PC-3 (cell line): Measurements from ENCODE around the gene HCN3. TPM values are rescaled to one million over a fixed set of nuclear protein-coding genes. Genes with fewer than 3 reads are reported as not detected.
A peak's percentile ranks its signal among the peaks of the same experiment; 100 is the strongest.
"Not testable (repeated sequence)": the region's sequence is repeated elsewhere in the genome, so short reads cannot be mapped to it uniquely, and the experiment has no call there.

ENCODE experiments used
- ATAC-seq: fragments of 200-7000 bp; cut with Tn5 transposase; 2 replicates; pipeline ENCODE4 v1.9.1; 2020; ENCODE audit warnings: mild to moderate bottlenecking, moderate library complexity
- BruUV-seq: library from RNA; stranded (reverse); fragments of 400-500 nt; replicated peaks from 2 replicates; lab custom pipeline; 2021; lab: Mats Ljungman, UMichigan
- CTCF ChIA-PET: fragments of 300-600 bp; sonication (Branson Sonifier 250); formaldehyde crosslinking; loops from one replicate; lab custom pipeline; 2022; ENCODE audit warnings: antibody characterized with exemption; lab: Charles Lee
- POLR2A ChIA-PET: fragments of 300-600 bp; sonication (Branson Sonifier 250); formaldehyde crosslinking; loops from one replicate; lab custom pipeline; 2022; ENCODE audit warnings: antibody characterized with exemption; ENCODE audit not compliant: unreplicated experiment; lab: Charles Lee
- DNase-seq: peaks from one replicate; pipeline ENCODE4 v3.0.0-alpha.2; 2015
- H2AFZ ChIP-seq: fragments of 300-600 bp; sonication (generic); 2 replicates; pipeline ENCODE4 v1.6.0; 2016; ENCODE audit warnings: antibody characterized with exemption, low read length
- H3F3A ChIP-seq: fragments of 300-600 bp; sonication (generic); one replicate; pipeline ENCODE4 v1.6.0; 2017; ENCODE audit warnings: antibody characterized with exemption, low read length, control low read depth, mild to moderate bottlenecking; ENCODE audit not compliant: unreplicated experiment
- H3K27ac ChIP-seq: fragments of 300-600 bp; sonication (generic); 2 replicates; pipeline ENCODE4 v1.5.1; 2016; ENCODE audit warnings: mild to moderate bottlenecking, low read length
- H3K27me3 ChIP-seq: fragments of 300-600 bp; sonication (generic); 2 replicates; pipeline ENCODE4 v1.6.1; 2016; ENCODE audit warnings: low read length, mixed read lengths
- H3K36me3 ChIP-seq: fragments of 300-600 bp; sonication (generic); 2 replicates; pipeline ENCODE4 v1.6.1; 2016; ENCODE audit warnings: low read depth, mixed run types, low read length, mixed read lengths
- H3K4me1 ChIP-seq: fragments of 300-600 bp; sonication (generic); 2 replicates; pipeline ENCODE4 v1.5.1; 2016; ENCODE audit warnings: low read length; ENCODE audit not compliant: insufficient read depth
- H3K4me2 ChIP-seq: fragments of 300-600 bp; sonication (generic); 2 replicates; pipeline ENCODE4 v1.6.0; 2016; ENCODE audit warnings: low read length
- H3K4me3 ChIP-seq: fragments of 300-600 bp; sonication (generic); 2 replicates; pipeline ENCODE4 v1.5.1; 2016; ENCODE audit warnings: mild to moderate bottlenecking, low read length, mixed read lengths
- H3K79me2 ChIP-seq: fragments of 300-600 bp; sonication (generic); 2 replicates; pipeline ENCODE4 v1.6.1; 2017; ENCODE audit warnings: low read length, mixed read lengths
- H3K9ac ChIP-seq: fragments of 300-600 bp; sonication (generic); 2 replicates; pipeline ENCODE4 v1.6.0; 2016; ENCODE audit warnings: mild to moderate bottlenecking, low read length
- H3K9me2 ChIP-seq: fragments of 300-600 bp; sonication (generic); replicated peaks from 2 replicates; pipeline ENCODE4 v1.6.1; 2016; ENCODE audit warnings: mixed run types, low read length, mixed read lengths
- H3K9me3 ChIP-seq: fragments of 300-600 bp; sonication (generic); 2 replicates; pipeline ENCODE4 v1.6.1; 2016; ENCODE audit warnings: low read length, mixed read lengths
- H4K20me1 ChIP-seq: fragments of 300-600 bp; sonication (generic); 2 replicates; pipeline ENCODE4 v1.6.1; 2016; ENCODE audit warnings: low read length, mixed read lengths
- EZH2 ChIP-seq: fragments of 300-600 bp; sonication (generic); IDR thresholded peaks from one replicate; pipeline ENCODE4 v1.6.1; 2017; ENCODE audit warnings: antibody characterized with exemption, mild to moderate bottlenecking, low read length; ENCODE audit not compliant: unreplicated experiment
- EZH2phosphoT487 ChIP-seq: fragments of 300-600 bp; sonication (generic); IDR thresholded peaks from 2 replicates; pipeline ENCODE4 v1.6.1; 2018; ENCODE audit warnings: mild to moderate bottlenecking, antibody characterized with exemption, low read length, borderline replicate concordance
- intact Hi-C: fragments of 100-400 bp; cut with micrococcal nuclease; formaldehyde crosslinking; loops from 2 replicates; pipeline ENCODE4 v1.9.0; 2023
- total RNA-seq: library from RNA; depleted of rRNA; stranded (reverse); fragments of >200 nt; gene quantifications from 2 replicates; pipeline ENCODE4 v1.2.3, GENCODE V29; 2014
- TF ChIP-seq, protein P1 (sequence below): fragments of 300-600 bp; sonication (generic); conservative IDR thresholded peaks from 2 replicates; pipeline ENCODE4 v1.5.1; 2017; ENCODE audit warnings: antibody characterized with exemption, low read depth, mild to moderate bottlenecking, low read length

Gene HCN3
- total RNA-seq, 1 experiment from 2014 or later, result 1.9 TPM

DNA sequence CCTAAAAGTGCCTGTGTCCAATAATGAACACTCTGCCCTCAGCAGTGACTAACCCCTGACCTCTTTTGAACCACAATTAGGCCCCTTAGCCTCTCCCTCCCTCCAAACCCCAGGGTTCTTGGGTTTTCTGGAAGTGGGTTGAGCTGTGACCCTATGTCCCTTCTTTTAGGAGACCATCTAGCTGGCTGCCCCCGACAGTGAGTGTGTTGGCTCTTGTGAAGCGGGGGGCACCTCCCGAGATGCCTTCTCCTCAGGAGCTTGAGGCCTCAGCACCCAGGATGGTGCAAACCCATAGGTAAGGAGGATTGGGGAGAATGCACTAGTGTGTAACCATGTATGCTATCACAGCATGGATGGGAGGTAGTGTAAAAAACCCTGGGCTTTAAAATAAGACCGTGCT is 50.7 kb downstream of the HCN3 start:
- peaks cover 27% of the 10 kb centered on the region for H3K36me3 ChIP-seq
- ATAC-seq, result no peak
- H3K27me3 ChIP-seq, result no peaks in the 10 kb centered on the region
- no peak overlapping the region for H2AFZ ChIP-seq
- no peaks in the 10 kb centered on the region for H3F3A ChIP-seq
- no peak overlapping the region for H3K27ac ChIP-seq
- H4K20me1 ChIP-seq, result 0 out of 2 replicates have a peak, but pooled peaks cover 3% of the 10 kb centered on the region
- peaks cover 29% of the 10 kb centered on the region for H3K79me2 ChIP-seq
- H3K4me3 ChIP-seq, result no peak overlapping the region
- no peaks in the 10 kb centered on the region for H3K9me3 ChIP-seq
- H3K4me1 ChIP-seq, result peaks cover 17% of the 10 kb centered on the region; the same call in 1 of the 2 replicates
- H3K4me2 ChIP-seq, result no peak overlapping the region
- CTCF ChIA-PET, result no interaction called here
- H3K9ac ChIP-seq, result no peak overlapping the region
- intact Hi-C loops, result no loop called here
- POLR2A ChIA-PET, result no interaction called here
- no TSS peak for BruUV-seq
- no peak for DNase-seq
- no peak for TF ChIP-seq EZH2
- TF ChIP-seq EZH2phosphoT487, result no peak
- TF ChIP-seq, protein P1, sequence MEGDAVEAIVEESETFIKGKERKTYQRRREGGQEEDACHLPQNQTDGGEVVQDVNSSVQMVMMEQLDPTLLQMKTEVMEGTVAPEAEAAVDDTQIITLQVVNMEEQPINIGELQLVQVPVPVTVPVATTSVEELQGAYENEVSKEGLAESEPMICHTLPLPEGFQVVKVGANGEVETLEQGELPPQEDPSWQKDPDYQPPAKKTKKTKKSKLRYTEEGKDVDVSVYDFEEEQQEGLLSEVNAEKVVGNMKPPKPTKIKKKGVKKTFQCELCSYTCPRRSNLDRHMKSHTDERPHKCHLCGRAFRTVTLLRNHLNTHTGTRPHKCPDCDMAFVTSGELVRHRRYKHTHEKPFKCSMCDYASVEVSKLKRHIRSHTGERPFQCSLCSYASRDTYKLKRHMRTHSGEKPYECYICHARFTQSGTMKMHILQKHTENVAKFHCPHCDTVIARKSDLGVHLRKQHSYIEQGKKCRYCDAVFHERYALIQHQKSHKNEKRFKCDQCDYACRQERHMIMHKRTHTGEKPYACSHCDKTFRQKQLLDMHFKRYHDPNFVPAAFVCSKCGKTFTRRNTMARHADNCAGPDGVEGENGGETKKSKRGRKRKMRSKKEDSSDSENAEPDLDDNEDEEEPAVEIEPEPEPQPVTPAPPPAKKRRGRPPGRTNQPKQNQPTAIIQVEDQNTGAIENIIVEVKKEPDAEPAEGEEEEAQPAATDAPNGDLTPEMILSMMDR, result no peak
- H3K9me2 ChIP-seq, result no peaks in the 10 kb centered on the region

DNA sequence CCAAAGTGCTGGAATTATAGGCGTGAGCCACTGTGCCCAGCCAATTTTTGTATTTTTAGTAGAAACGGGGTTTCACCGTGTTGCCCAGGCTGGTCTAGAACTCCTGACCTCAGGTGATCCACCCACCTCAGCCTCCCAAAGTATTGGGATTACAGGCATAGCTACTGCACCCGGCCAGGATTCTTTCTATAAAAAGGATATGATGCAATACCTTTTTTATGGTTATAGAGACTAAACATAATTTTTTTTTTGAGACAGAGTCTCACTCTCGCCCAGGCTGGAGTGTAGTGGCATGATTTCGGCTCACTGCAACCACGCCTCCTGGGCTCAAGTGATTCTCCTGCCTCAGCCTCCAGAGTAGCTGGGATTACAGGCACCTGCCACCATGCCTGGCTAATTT is 51.6 kb downstream of the HCN3 start:
- H4K20me1 ChIP-seq, result not testable (repeated sequence)

DNA sequence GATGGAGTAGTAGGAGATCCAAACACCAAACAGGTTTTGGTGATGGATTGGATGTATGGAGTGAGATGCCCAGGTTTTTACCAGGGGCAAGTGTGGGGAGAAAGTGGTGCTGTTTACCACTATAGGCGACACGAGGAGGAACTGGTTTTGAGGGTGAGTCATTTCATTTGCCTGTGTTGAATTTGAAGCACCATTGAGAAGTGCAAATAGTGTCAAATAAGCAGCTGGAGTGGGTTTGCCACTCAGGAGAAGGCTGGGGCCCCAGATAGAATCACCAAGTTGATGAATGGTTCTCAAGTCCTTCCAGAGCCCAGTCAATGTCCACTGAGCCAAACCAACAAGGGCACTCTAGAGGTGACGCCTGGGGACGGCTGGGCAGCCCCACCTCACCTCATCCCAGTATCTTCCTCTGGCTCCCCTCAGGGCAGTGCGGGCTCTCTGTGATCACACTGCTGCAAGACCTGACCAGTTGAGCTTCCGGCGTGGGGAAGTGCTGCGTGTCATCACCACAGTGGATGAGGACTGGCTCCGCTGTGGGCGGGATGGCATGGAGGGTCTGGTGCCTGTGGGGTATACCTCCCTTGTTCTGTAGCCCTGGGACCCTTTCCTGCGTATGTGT is 52.8 kb downstream of the HCN3 start:
- peak; percentile 15; the same call in 1 of the 2 replicates for ATAC-seq
- ChIA-PET CTCF (no interaction called here), POLR2A (no interaction called here)
- Histone ChIP-seq H3K9me2 (no peaks in the 10 kb centered on the region), H3K9ac (no peak overlapping the region), H2AFZ (no peak overlapping the region), H3K36me3 (peaks cover 38% of the 10 kb centered on the region), H3F3A (no peaks in the 10 kb centered on the region), H3K4me3 (no peak overlapping the region), H3K9me3 (no peaks in the 10 kb centered on the region), H3K27ac (no peak overlapping the region), H3K4me2 (no peak overlapping the region), H4K20me1 (0 out of 2 replicates have a peak, but pooled peaks cover 3% of the 10 kb centered on the region), H3K27me3 (no peaks in the 10 kb centered on the region), H3K79me2 (peaks cover 21% of the 10 kb centered on the region), H3K4me1 (peaks cover 17% of the 10 kb centered on the region; the same call in 1 of the 2 replicates)
- TF ChIP-seq EZH2phosphoT487 (no peak), EZH2 (no peak)
- TF ChIP-seq, protein P1, result no peak
- BruUV-seq, result no TSS peak
- DNase-seq, result peak; percentile 54
- intact Hi-C loops, result no loop called here

More for the DNA sequence above, 51.6 kb downstream of the HCN3 start:
- H3F3A ChIP-seq, H3K4me3 ChIP-seq, CTCF ChIA-PET, intact Hi-C loops, POLR2A ChIA-PET, H3K4me2 ChIP-seq, ATAC-seq, H3K9ac ChIP-seq, DNase-seq, BruUV-seq, H3K9me3 ChIP-seq, H2AFZ ChIP-seq, H3K27ac ChIP-seq, H3K27me3 ChIP-seq, H3K9me2 ChIP-seq: not testable (repeated sequence)
- Histone ChIP-seq H3K36me3 (peaks cover 32% of the 10 kb centered on the region), H3K79me2 (peaks cover 29% of the 10 kb centered on the region), H3K4me1 (peaks cover 17% of the 10 kb centered on the region; the same call in 1 of the 2 replicates)
